Epithelial cell of esophagus (primary cell): Measurements from ENCODE around the gene FURIN.

Source experiments
- DNase-seq: peaks from one replicate; pipeline ENCODE4 v3.0.0; 2010; ENCODE audit warnings: low read depth
- H3K4me3 ChIP-seq: 2 replicates; pipeline ENCODE4 v1.5.1; 2011; ENCODE audit warnings: mild to moderate bottlenecking, low read length, control low read depth
- CTCF ChIP-seq: IDR thresholded peaks from 2 replicates; pipeline ENCODE4 v1.5.1; 2011; ENCODE audit warnings: low read depth, mild to moderate bottlenecking, low read length, control low read depth, inconsistent platforms; ENCODE audit not compliant: insufficient read depth; ENCODE audit errors: missing control alignments

FURIN gene

GRCh38 chr15:90884719-90885431 is 16.5 kb downstream of the FURIN start:
- no peak for DNase-seq
- no peak for TF ChIP-seq CTCF
- H3K4me3 ChIP-seq: peak overlapping the region; percentile 17

- DNase-seq: peak; percentile 53
- peak; percentile 98 for TF ChIP-seq CTCF
- H3K4me3 ChIP-seq: no peak overlapping the region
These were observed 17.3 kb downstream of the FURIN start for GRCh38 chr15:90885432-90886290.

GRCh38 chr15:90886291-90886614 is 17.9 kb downstream of the FURIN start:
- DNase-seq: no peak
- no peak for TF ChIP-seq CTCF
- H3K4me3 ChIP-seq: no peak overlapping the region

GRCh38 chr15:90887037-90887481 is 18.7 kb downstream of the FURIN start:
- no peak for TF ChIP-seq CTCF
- DNase-seq: no peak
- H3K4me3 ChIP-seq: no peak overlapping the region

GRCh38 chr15:90889313-90889730 is 20.9 kb downstream of the FURIN start:
- no peak for DNase-seq
- no peak overlapping the region for H3K4me3 ChIP-seq
- TF ChIP-seq CTCF: no peak

- no peak for TF ChIP-seq CTCF
- DNase-seq: no peak
- no peak overlapping the region for H3K4me3 ChIP-seq
These were observed 21.5 kb downstream of the FURIN start for GRCh38 chr15:90889736-90890456.
